Spinal cord (tissue), 4 donors: ENCODE data around the gene UIMC1. TPM values are rescaled to one million over a fixed set of nuclear protein-coding genes. Genes with fewer than 3 reads are reported as not detected.

Source experiments
- polyA plus RNA-seq, 2 donors: library from polyadenylated mRNA; unstranded; fragments of 120-200 nt; gene quantifications; one replicate each; pipeline ENCODE4 v1.2.1, GENCODE V29; 2013; ENCODE audit not compliant: insufficient read length in 2 of 2
- total RNA-seq, 2 donors: library from RNA; depleted of rRNA in 1 of 2; stranded (reverse); fragments of 120-200 nt in 1 of 2; fragments of >200 nt in 1 of 2; gene quantifications; one replicate each; pipeline versions ENCODE4 v1.2.3 to v1.2.4, GENCODE V29; 2013 to 2014

UIMC1 gene
- total and polyA plus RNA-seq, 4 donors, result 28.2 to 51.8 (median 38.2) TPM

Other genes starting within 250 kb of the UIMC1 start
- gene UNC5A, start 196.2 kb downstream of the UIMC1 start, total RNA-seq, result 1 to 10 TPM; 3.1 to 4.1 TPM
- 10 to 100 TPM; 16.2 to 18.2 TPM for gene UNC5A, start 196.2 kb downstream of the UIMC1 start, polyA plus RNA-seq
- gene HK3, start 107.4 kb downstream of the UIMC1 start, total RNA-seq, result 1 to 10 TPM in 1 of 2 donors, under 1 TPM in 1; 0.66 to 4.9 TPM
- 1 to 10 TPM in 1 of 2 donors, under 1 TPM in 1; 0.74 to 1.6 TPM for gene HK3, start 107.4 kb downstream of the UIMC1 start, polyA plus RNA-seq
- 10 to 100 TPM; 27.4 to 36.4 TPM for gene ZNF346, start 15.9 kb upstream of the UIMC1 start, total RNA-seq
- gene ZNF346, start 15.9 kb upstream of the UIMC1 start, polyA plus RNA-seq, result 10 to 100 TPM; 29.0 to 43.9 TPM
- 1 to 10 TPM; 1.1 to 3.6 TPM for gene FGFR4, start 80.1 kb upstream of the UIMC1 start, total RNA-seq
- 1 to 10 TPM; 4.8 to 8.0 TPM for gene FGFR4, start 80.1 kb upstream of the UIMC1 start, polyA plus RNA-seq
- gene NSD1, start 127.0 kb upstream of the UIMC1 start, total RNA-seq, result 10 to 100 TPM; 72.8 to 77.2 TPM
- 10 to 100 TPM; 43.0 to 44.6 TPM for gene NSD1, start 127.0 kb upstream of the UIMC1 start, polyA plus RNA-seq